PC-3 (cell line): ENCODE data around the gene PLEKHM2. TPM values are rescaled to one million over a fixed set of nuclear protein-coding genes. Genes with fewer than 3 reads are reported as not detected.

Source experiments
- ATAC-seq: fragments of 200-7000 bp; cut with Tn5 transposase; 2 replicates; pipeline ENCODE4 v1.9.1; 2020; ENCODE audit warnings: mild to moderate bottlenecking, moderate library complexity
- BruUV-seq: library from RNA; stranded (reverse); fragments of 400-500 nt; replicated peaks from 2 replicates; lab custom pipeline; 2021; lab: Mats Ljungman, UMichigan
- CTCF ChIA-PET: fragments of 300-600 bp; sonication (Branson Sonifier 250); formaldehyde crosslinking; loops from one replicate; lab custom pipeline; 2022; ENCODE audit warnings: antibody characterized with exemption; lab: Charles Lee
- POLR2A ChIA-PET: fragments of 300-600 bp; sonication (Branson Sonifier 250); formaldehyde crosslinking; loops from one replicate; lab custom pipeline; 2022; ENCODE audit warnings: antibody characterized with exemption; ENCODE audit not compliant: unreplicated experiment; lab: Charles Lee
- DNase-seq: peaks from one replicate; pipeline ENCODE4 v3.0.0-alpha.2; 2015
- H2AFZ ChIP-seq: fragments of 300-600 bp; sonication (generic); 2 replicates; pipeline ENCODE4 v1.6.0; 2016; ENCODE audit warnings: antibody characterized with exemption, low read length
- H3F3A ChIP-seq: fragments of 300-600 bp; sonication (generic); one replicate; pipeline ENCODE4 v1.6.0; 2017; ENCODE audit warnings: antibody characterized with exemption, low read length, control low read depth, mild to moderate bottlenecking; ENCODE audit not compliant: unreplicated experiment
- H3K27ac ChIP-seq: fragments of 300-600 bp; sonication (generic); 2 replicates; pipeline ENCODE4 v1.5.1; 2016; ENCODE audit warnings: mild to moderate bottlenecking, low read length
- H3K27me3 ChIP-seq: fragments of 300-600 bp; sonication (generic); 2 replicates; pipeline ENCODE4 v1.6.1; 2016; ENCODE audit warnings: low read length, mixed read lengths
- H3K36me3 ChIP-seq: fragments of 300-600 bp; sonication (generic); 2 replicates; pipeline ENCODE4 v1.6.1; 2016; ENCODE audit warnings: low read depth, mixed run types, low read length, mixed read lengths
- H3K4me1 ChIP-seq: fragments of 300-600 bp; sonication (generic); 2 replicates; pipeline ENCODE4 v1.5.1; 2016; ENCODE audit warnings: low read length; ENCODE audit not compliant: insufficient read depth
- H3K4me2 ChIP-seq: fragments of 300-600 bp; sonication (generic); 2 replicates; pipeline ENCODE4 v1.6.0; 2016; ENCODE audit warnings: low read length
- H3K4me3 ChIP-seq: fragments of 300-600 bp; sonication (generic); 2 replicates; pipeline ENCODE4 v1.5.1; 2016; ENCODE audit warnings: mild to moderate bottlenecking, low read length, mixed read lengths
- H3K79me2 ChIP-seq: fragments of 300-600 bp; sonication (generic); 2 replicates; pipeline ENCODE4 v1.6.1; 2017; ENCODE audit warnings: low read length, mixed read lengths
- H3K9ac ChIP-seq: fragments of 300-600 bp; sonication (generic); 2 replicates; pipeline ENCODE4 v1.6.0; 2016; ENCODE audit warnings: mild to moderate bottlenecking, low read length
- H3K9me2 ChIP-seq: fragments of 300-600 bp; sonication (generic); replicated peaks from 2 replicates; pipeline ENCODE4 v1.6.1; 2016; ENCODE audit warnings: mixed run types, low read length, mixed read lengths
- H3K9me3 ChIP-seq: fragments of 300-600 bp; sonication (generic); 2 replicates; pipeline ENCODE4 v1.6.1; 2016; ENCODE audit warnings: low read length, mixed read lengths
- H4K20me1 ChIP-seq: fragments of 300-600 bp; sonication (generic); 2 replicates; pipeline ENCODE4 v1.6.1; 2016; ENCODE audit warnings: low read length, mixed read lengths
- CTCF ChIP-seq: fragments of 300-600 bp; sonication (generic); conservative IDR thresholded peaks from 2 replicates; pipeline ENCODE4 v1.5.1; 2017; ENCODE audit warnings: antibody characterized with exemption, low read depth, mild to moderate bottlenecking, low read length
- EZH2 ChIP-seq: fragments of 300-600 bp; sonication (generic); IDR thresholded peaks from one replicate; pipeline ENCODE4 v1.6.1; 2017; ENCODE audit warnings: antibody characterized with exemption, mild to moderate bottlenecking, low read length; ENCODE audit not compliant: unreplicated experiment
- EZH2phosphoT487 ChIP-seq: fragments of 300-600 bp; sonication (generic); IDR thresholded peaks from 2 replicates; pipeline ENCODE4 v1.6.1; 2018; ENCODE audit warnings: mild to moderate bottlenecking, antibody characterized with exemption, low read length, borderline replicate concordance
- intact Hi-C: fragments of 100-400 bp; cut with micrococcal nuclease; formaldehyde crosslinking; loops from 2 replicates; pipeline ENCODE4 v1.9.0; 2023
- total RNA-seq: library from RNA; depleted of rRNA; stranded (reverse); fragments of >200 nt; gene quantifications from 2 replicates; pipeline ENCODE4 v1.2.3, GENCODE V29; 2014

PLEKHM2 gene
- total RNA-seq, 1 experiment from 2014 or later, result 31.3 TPM

GRCh38 chr1:15684468-15685291 is 560 bp downstream of the PLEKHM2 start:
- intact Hi-C loops, result no loop called here
- ATAC-seq (peak; percentile 37), DNase-seq (no peak)
- no peak overlapping the region for H3K27ac ChIP-seq
- H2AFZ ChIP-seq, result peak overlapping the region; percentile 49; the same call in 1 of the 2 replicates
- peak overlapping the region; percentile 99 for H3K4me3 ChIP-seq
- 0 out of 2 replicates have a peak, but pooled peaks cover 9% of the 10 kb centered on the region for H4K20me1 ChIP-seq
- peak overlapping the region; percentile 94 for H3K4me2 ChIP-seq
- H3K9me3 ChIP-seq, result no peaks in the 10 kb centered on the region
- H3K27me3 ChIP-seq, result no peaks in the 10 kb centered on the region
- H3F3A ChIP-seq, result no peaks in the 10 kb centered on the region
- ChIA-PET POLR2A (no interaction called here), CTCF (no interaction called here)
- H3K4me1 ChIP-seq, result peaks cover 32% of the 10 kb centered on the region
- no peaks in the 10 kb centered on the region for H3K9me2 ChIP-seq
- no peaks in the 10 kb centered on the region; the same call in 1 of the 2 replicates for H3K36me3 ChIP-seq
- peak overlapping the region; percentile 79 for H3K9ac ChIP-seq
- H3K79me2 ChIP-seq, result peaks cover 56% of the 10 kb centered on the region
- TF ChIP-seq EZH2 (no peak), EZH2phosphoT487 (no peak), CTCF (no peak)
- no TSS peak for BruUV-seq

- POLR2A ChIA-PET, result no interaction called here
- intact Hi-C loops, result no loop called here
- H3F3A ChIP-seq, result no peaks in the 10 kb centered on the region
- TSS peak; percentile 73 for BruUV-seq
- CTCF ChIA-PET, result interaction anchor here (0.7 kb wide), 1 partner anchor 23 kb away, joined by 3 read pairs; no protein-coding TSS in a partner anchor
- no peak overlapping the region for H2AFZ ChIP-seq
- H3K79me2 ChIP-seq, result peaks cover 64% of the 10 kb centered on the region
- H3K4me1 ChIP-seq, result peaks cover 21% of the 10 kb centered on the region
- peak overlapping the region; percentile 94 for H3K4me2 ChIP-seq
- ATAC-seq, result no peak
- no peak overlapping the region for H3K27ac ChIP-seq
- H3K36me3 ChIP-seq, result no peaks in the 10 kb centered on the region; the same call in 1 of the 2 replicates
- H4K20me1 ChIP-seq, result 0 out of 2 replicates have a peak, but pooled peaks cover 9% of the 10 kb centered on the region
- H3K4me3 ChIP-seq, result peak overlapping the region; percentile 99
- TF ChIP-seq CTCF (no peak), EZH2 (no peak), EZH2phosphoT487 (no peak)
- peak overlapping the region; percentile 79; the same call in 1 of the 2 replicates for H3K9ac ChIP-seq
- DNase-seq, result no peak
- no peaks in the 10 kb centered on the region for H3K9me2 ChIP-seq
- H3K27me3 ChIP-seq, result no peaks in the 10 kb centered on the region
- no peaks in the 10 kb centered on the region for H3K9me3 ChIP-seq
Observed at GRCh38 chr1:15685820-15686219, 1.7 kb downstream of the PLEKHM2 start.
